Trophoblast cell (in vitro differentiated cells and primary cell): Measurements from ENCODE around the gene PTPRU.

Experiments used
- DNase-seq, 2 donors: peaks; one replicate each; pipeline ENCODE4 v3.0.0-alpha.2; 2016
- H2AFZ ChIP-seq: 2 replicates; pipeline ENCODE4 v1.6.1; 2013; ENCODE audit warnings: low read length, moderate library complexity, mild to moderate bottlenecking; ENCODE audit not compliant: insufficient read depth, poor library complexity
- H2AK5ac ChIP-seq: 2 replicates; pipeline ENCODE4 v1.6.1; 2013; ENCODE audit warnings: mild to moderate bottlenecking, low read length
- H2BK120ac ChIP-seq: 2 replicates; pipeline ENCODE4 v1.6.1; 2013; ENCODE audit warnings: low read length, mild to moderate bottlenecking, moderate library complexity; ENCODE audit not compliant: insufficient read depth, poor library complexity
- H2BK12ac ChIP-seq: 2 replicates; pipeline ENCODE4 v1.6.1; 2013; ENCODE audit warnings: mild to moderate bottlenecking, low read length, moderate library complexity
- H2BK5ac ChIP-seq: 2 replicates; pipeline ENCODE4 v1.6.1; 2013; ENCODE audit warnings: low read length, low read depth, moderate library complexity, mild to moderate bottlenecking; ENCODE audit not compliant: poor library complexity
- H3K14ac ChIP-seq: 2 replicates; pipeline ENCODE4 v1.6.1; 2013; ENCODE audit warnings: mild to moderate bottlenecking, low read length
- H3K18ac ChIP-seq: 2 replicates; pipeline ENCODE4 v1.6.1; 2013; ENCODE audit warnings: mild to moderate bottlenecking, low read length
- H3K23ac ChIP-seq: 2 replicates; pipeline ENCODE4 v1.6.1; 2013; ENCODE audit warnings: low read length
- H3K27ac ChIP-seq: 2 replicates; pipeline ENCODE4 v1.5.1; 2013; ENCODE audit warnings: low read depth, mild to moderate bottlenecking, inconsistent platforms, low read length, moderate library complexity
- H3K27me3 ChIP-seq: 2 replicates; pipeline ENCODE4 v1.6.1; 2013; ENCODE audit warnings: inconsistent platforms, mild to moderate bottlenecking, low read length, moderate library complexity; ENCODE audit not compliant: insufficient read depth
- H3K36me3 ChIP-seq, 2 experiments: 1 replicate in 1 of 2; 2 replicates in 1 of 2; pipeline ENCODE4 v1.6.1; 2013; ENCODE audit warnings: low read length in 2 of 2, mild to moderate bottlenecking in 2 of 2, moderate library complexity in 1 of 2; ENCODE audit not compliant: insufficient read depth in 2 of 2, control insufficient read depth in 1 of 2
- H3K4ac ChIP-seq: 2 replicates; pipeline ENCODE4 v1.6.1; 2013; ENCODE audit warnings: low read depth, mild to moderate bottlenecking, low read length, moderate library complexity
- H3K4me1 ChIP-seq, 2 experiments: 1 replicate in 1 of 2; 2 replicates in 1 of 2; pipeline ENCODE4 v1.6.1; 2013; ENCODE audit warnings: low read length in 2 of 2, mild to moderate bottlenecking in 2 of 2, moderate library complexity in 1 of 2; ENCODE audit not compliant: insufficient read depth in 2 of 2, control insufficient read depth in 1 of 2
- H3K4me2 ChIP-seq: 2 replicates; pipeline ENCODE4 v1.6.1; 2013; ENCODE audit warnings: inconsistent platforms, mild to moderate bottlenecking, low read length, moderate library complexity
- H3K4me3 ChIP-seq: 2 replicates; pipeline ENCODE4 v1.5.1; 2013; ENCODE audit warnings: mild to moderate bottlenecking, low read depth, low read length, inconsistent platforms
- H3K79me1 ChIP-seq: one replicate; pipeline ENCODE4 v1.6.1; 2013; ENCODE audit warnings: low read length
- H3K79me2 ChIP-seq: 2 replicates; pipeline ENCODE4 v1.6.1; 2013; ENCODE audit warnings: low read length, mild to moderate bottlenecking; ENCODE audit not compliant: control insufficient read depth, insufficient read depth, poor library complexity
- H3K9ac ChIP-seq: 2 replicates; pipeline ENCODE4 v1.6.1; 2013; ENCODE audit warnings: mild to moderate bottlenecking, low read length
- H3K9me3 ChIP-seq: 2 replicates; pipeline ENCODE4 v1.6.1; 2013; ENCODE audit warnings: low read depth, mild to moderate bottlenecking, control low read depth, inconsistent platforms, low read length; ENCODE audit not compliant: insufficient read depth
- H4K12ac ChIP-seq: 2 replicates; pipeline ENCODE4 v1.6.1; 2013; ENCODE audit warnings: low read depth, mild to moderate bottlenecking, low read length, moderate library complexity
- H4K8ac ChIP-seq: 2 replicates; pipeline ENCODE4 v1.6.1; 2013; ENCODE audit warnings: low read depth, mild to moderate bottlenecking, low read length, moderate library complexity
- H4K91ac ChIP-seq: one replicate; pipeline ENCODE4 v1.6.1; 2013; ENCODE audit warnings: low read depth, mild to moderate bottlenecking, low read length, moderate library complexity
- WGBS: extraction: QIAGEN DNeasy Blood & Tissue Kit; methylation state at CpG from one replicate; pipeline ENCODE4 v1.1.7; 2013; ENCODE audit warnings: missing lambda C conversion rate; ENCODE audit not compliant: insufficient read length, insufficient coverage; ENCODE audit errors: extremely low coverage; 5-methylcytosine and 5-hydroxymethylcytosine counted together

PTPRU gene

DNA sequence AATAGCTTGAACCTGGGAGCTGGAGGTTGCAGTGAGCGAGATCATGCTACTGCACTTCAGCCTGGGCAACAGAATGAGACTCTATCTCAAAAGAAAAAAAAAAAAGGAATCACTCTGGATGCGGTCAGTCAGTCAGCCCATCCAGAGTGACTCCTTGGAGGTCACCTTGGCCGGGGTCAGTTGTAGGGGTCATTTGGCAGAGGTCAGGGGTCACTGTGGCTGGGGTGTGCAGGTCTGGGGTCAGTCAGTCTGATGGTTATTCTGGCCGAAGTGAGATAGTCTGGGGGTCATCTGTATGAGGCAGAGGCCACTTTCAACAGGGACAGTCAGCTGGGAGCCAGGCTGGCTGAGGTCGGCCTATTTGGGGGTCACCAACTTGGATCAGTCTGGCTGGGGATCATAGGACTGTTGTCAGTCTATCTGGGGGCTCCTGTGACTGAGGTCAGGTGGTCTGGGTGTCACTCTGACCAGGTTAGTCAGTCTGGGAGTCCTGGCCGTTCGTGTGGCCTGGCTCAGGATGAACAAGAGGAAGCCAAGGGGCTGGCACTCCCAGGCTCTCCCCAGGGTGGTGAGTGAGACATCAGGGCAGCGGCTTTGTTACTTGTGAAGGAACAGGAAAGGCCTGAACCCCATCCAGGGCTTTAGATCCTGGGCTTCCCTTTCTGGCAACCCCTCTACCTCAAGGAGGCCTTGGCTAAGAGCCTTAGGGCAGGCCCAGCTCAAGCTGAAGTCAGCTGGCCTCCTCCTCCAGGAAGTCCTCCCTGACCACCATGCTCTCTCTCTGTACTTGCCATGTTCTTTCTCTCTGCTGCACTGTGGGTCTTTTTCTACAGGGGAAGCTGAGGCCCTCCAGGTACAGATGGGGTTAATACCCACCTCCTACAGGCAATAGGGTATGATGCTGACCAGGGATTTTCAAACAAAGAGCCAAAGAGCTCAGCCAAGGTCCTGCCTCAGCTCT, 15.1 kb downstream of the PTPRU start:
- Histone ChIP-seq H2AK5ac (peak overlapping the region; percentile 55), H2BK120ac (peak overlapping the region; percentile 69), H3K27ac (no peak overlapping the region), H3K14ac (peak overlapping the region; percentile 43), H4K91ac (peak overlapping the region; percentile 92), H4K8ac (peak overlapping the region; percentile 36), H3K23ac (no peak overlapping the region), H4K12ac (peak overlapping the region; percentile 22), H3K36me3 (no peaks in the 10 kb centered on the region), H3K27me3 (no peaks in the 10 kb centered on the region), H3K79me2 (peaks cover 20% of the 10 kb centered on the region), H3K4me3 (no peak overlapping the region), H3K4ac (peak overlapping the region; percentile 69), H3K79me1 (peaks cover 35% of the 10 kb centered on the region), H3K18ac (peak overlapping the region; percentile 13), H3K4me1 (peaks cover 42 to 43% of the 10 kb centered on the region in 2 experiments), H3K9me3 (peaks cover 3% of the 10 kb centered on the region), H2BK12ac (peak overlapping the region; percentile 82), H3K4me2 (no peak overlapping the region), H2AFZ (no peak overlapping the region), H3K9ac (no peak overlapping the region), H2BK5ac (peak overlapping the region; percentile 49)
- no CpG with 5 or more reads among the region's 8 CpGs for WGBS
- no peak for DNase-seq

DNA sequence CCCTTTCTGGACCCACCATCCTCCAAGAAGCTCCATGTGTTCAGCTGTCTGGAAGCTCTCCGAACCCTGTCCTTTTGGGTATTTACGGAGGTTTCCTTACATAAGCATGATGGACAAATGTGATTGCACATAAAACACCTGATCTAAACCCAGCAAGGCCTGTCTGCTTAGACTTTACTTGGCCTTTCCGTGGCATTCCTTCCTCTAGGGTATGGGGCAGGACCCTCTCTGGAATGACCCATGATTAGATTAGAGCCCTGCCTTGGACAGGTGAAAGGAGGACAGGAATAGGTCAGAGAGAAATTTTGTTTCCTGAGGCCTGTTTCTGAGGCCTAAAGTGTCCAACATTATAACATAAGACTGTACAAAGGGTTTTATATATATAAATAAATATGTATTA, 16.9 kb downstream of the PTPRU start:
- no peak overlapping the region for H4K12ac ChIP-seq
- no peak overlapping the region for H3K9ac ChIP-seq
- peaks cover 3% of the 10 kb centered on the region for H3K9me3 ChIP-seq
- H3K79me2 ChIP-seq: peaks cover 15% of the 10 kb centered on the region
- no peak overlapping the region for H2BK5ac ChIP-seq
- H2BK12ac ChIP-seq: no peak overlapping the region
- DNase-seq: no peak
- no peak overlapping the region for H2BK120ac ChIP-seq
- H3K4me3 ChIP-seq: no peak overlapping the region
- H4K8ac ChIP-seq: no peak overlapping the region
- no peak overlapping the region for H3K14ac ChIP-seq
- H4K91ac ChIP-seq: no peak overlapping the region
- H2AFZ ChIP-seq: no peak overlapping the region
- H3K27me3 ChIP-seq: no peaks in the 10 kb centered on the region
- no CpG with 5 or more reads among the region's 3 CpGs for WGBS
- no peak overlapping the region for H3K4me2 ChIP-seq
- no peaks in the 10 kb centered on the region for H3K36me3 ChIP-seq
- peaks cover 42 to 46% of the 10 kb centered on the region in 2 experiments for H3K4me1 ChIP-seq
- no peak overlapping the region for H3K23ac ChIP-seq
- H3K27ac ChIP-seq: no peak overlapping the region
- no peak overlapping the region for H2AK5ac ChIP-seq
- peaks cover 34% of the 10 kb centered on the region for H3K79me1 ChIP-seq
- no peak overlapping the region for H3K4ac ChIP-seq
- no peak overlapping the region for H3K18ac ChIP-seq

DNA sequence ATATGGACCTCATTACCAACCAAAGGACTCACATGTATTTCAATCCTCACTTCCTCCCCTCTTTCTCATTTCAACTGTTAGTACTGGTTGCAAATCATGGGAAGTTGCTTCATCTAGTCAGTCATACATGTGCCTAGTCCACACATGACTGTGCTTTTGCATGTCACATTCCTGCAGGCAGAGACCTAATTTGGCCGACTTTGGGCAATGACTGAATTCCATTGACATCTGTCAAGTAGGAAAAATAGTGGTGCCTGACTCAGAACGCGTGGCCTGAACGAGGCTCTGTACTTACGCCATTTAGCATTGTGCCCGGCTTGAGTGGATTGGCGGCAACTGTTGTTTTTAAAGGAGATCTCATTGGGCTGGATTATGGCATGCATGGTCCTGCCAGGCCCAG, 18.0 kb downstream of the PTPRU start:
- Histone ChIP-seq H4K12ac (no peak overlapping the region), H3K27ac (no peak overlapping the region), H3K79me2 (peaks cover 12% of the 10 kb centered on the region), H3K9me3 (peaks cover 2% of the 10 kb centered on the region), H3K9ac (no peak overlapping the region), H2AK5ac (no peak overlapping the region), H3K4me2 (no peak overlapping the region), H2BK5ac (no peak overlapping the region), H3K27me3 (no peaks in the 10 kb centered on the region), H3K4me3 (no peak overlapping the region), H2BK12ac (no peak overlapping the region), H3K14ac (no peak overlapping the region), H3K36me3 (no peaks in the 10 kb centered on the region), H3K4ac (no peak overlapping the region), H4K91ac (no peak overlapping the region), H2AFZ (no peak overlapping the region), H3K4me1 (peaks cover 44 to 46% of the 10 kb centered on the region in 2 experiments), H3K23ac (no peak overlapping the region), H2BK120ac (no peak overlapping the region), H4K8ac (no peak overlapping the region), H3K18ac (no peak overlapping the region), H3K79me1 (peaks cover 28% of the 10 kb centered on the region)
- DNase-seq: peak; percentile 79 to 86
- no CpG with 5 or more reads among the region's 7 CpGs for WGBS

DNA sequence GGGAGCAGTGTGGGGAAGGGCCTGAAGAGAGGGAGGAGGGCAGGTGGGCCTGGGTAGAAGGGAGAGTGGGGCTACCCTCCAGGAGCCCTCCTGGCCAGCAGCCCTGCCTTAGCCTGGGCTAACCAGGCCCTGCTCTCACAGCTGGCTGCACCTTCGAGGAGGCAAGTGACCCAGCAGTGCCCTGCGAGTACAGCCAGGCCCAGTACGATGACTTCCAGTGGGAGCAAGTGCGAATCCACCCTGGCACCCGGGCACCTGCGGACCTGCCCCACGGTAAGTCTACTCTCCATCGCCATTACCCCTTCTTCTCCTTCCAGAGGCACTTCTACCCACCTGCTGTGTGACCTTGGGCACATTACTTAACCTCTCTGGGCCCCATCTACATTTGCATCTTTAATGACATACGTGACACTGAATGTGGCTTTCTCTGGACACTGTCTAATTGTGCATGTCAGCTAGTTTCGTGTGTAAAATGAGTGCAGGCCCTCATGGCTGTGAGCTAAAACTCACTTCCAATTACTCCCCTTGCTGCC, 18.9 kb downstream of the PTPRU start:
- no peak overlapping the region for H3K4ac ChIP-seq
- H4K91ac ChIP-seq: no peak overlapping the region
- H3K4me2 ChIP-seq: no peak overlapping the region
- H2BK12ac ChIP-seq: peak overlapping the region; percentile 38
- H4K8ac ChIP-seq: no peak overlapping the region
- no peaks in the 10 kb centered on the region for H3K27me3 ChIP-seq
- H2BK5ac ChIP-seq: no peak overlapping the region
- no peaks in the 10 kb centered on the region for H3K36me3 ChIP-seq
- WGBS: no CpG with 5 or more reads among the region's 10 CpGs
- DNase-seq: no peak
- peaks cover 25% of the 10 kb centered on the region for H3K79me1 ChIP-seq
- H3K4me1 ChIP-seq: peaks cover 37 to 41% of the 10 kb centered on the region in 2 experiments
- H3K27ac ChIP-seq: no peak overlapping the region
- no peak overlapping the region for H2BK120ac ChIP-seq
- no peak overlapping the region for H3K14ac ChIP-seq
- peaks cover 13% of the 10 kb centered on the region for H3K79me2 ChIP-seq
- H4K12ac ChIP-seq: no peak overlapping the region
- no peak overlapping the region for H3K9ac ChIP-seq
- H2AK5ac ChIP-seq: peak overlapping the region; percentile 39
- no peak overlapping the region for H3K4me3 ChIP-seq
- H3K9me3 ChIP-seq: peaks cover 2% of the 10 kb centered on the region
- H3K18ac ChIP-seq: peak overlapping the region; percentile 39
- no peak overlapping the region for H3K23ac ChIP-seq
- H2AFZ ChIP-seq: no peak overlapping the region
